K562 (cell line): ENCODE measurements around the gene GCDH. TPM values are rescaled to one million over a fixed set of nuclear protein-coding genes. Genes with fewer than 3 reads are reported as not detected.

Source experiments
- ATF1 ChIP-seq, 2 experiments: fragments of 450-650 bp in 1 of 2; IDR thresholded peaks; 2 replicates each; pipeline ENCODE4 v1.6.1; 2016; ENCODE audit warnings: missing compliant biosample characterization in 1 of 2, missing genetic modification characterization in 1 of 2
- CCAR2 ChIP-seq: fragments of 200-400 bp; formaldehyde crosslinking; IDR thresholded peaks from 2 replicates; pipeline ENCODE4 v1.6.1; 2017; ENCODE audit warnings: mild to moderate bottlenecking, low read depth, low read length
- CEBPG ChIP-seq, 3 experiments: fragments of 200-800 bp in 1 of 3; sonication (Bioruptor generic) in 1 of 3; sonication (generic) in 1 of 3; formaldehyde crosslinking in 1 of 3; IDR thresholded peaks in 2 of 3; conservative IDR thresholded peaks in 1 of 3; 2 replicates each; pipeline versions ENCODE4 v1.6.1 to v1.8.0; 2016 to 2022; ENCODE audit warnings: missing compliant biosample characterization in 2 of 3, missing genetic modification characterization in 2 of 3, mild to moderate bottlenecking in 1 of 3, missing genetic modification reagents in 1 of 3
- JUN ChIP-seq, 2 experiments: sonication (generic) in 1 of 2; formaldehyde crosslinking in 1 of 2; IDR thresholded peaks; 2 replicates each; pipeline versions ENCODE4 v1.6.1 to v1.8.0; 2012 to 2022; ENCODE audit warnings: borderline replicate concordance in 2 of 2, mild to moderate bottlenecking in 2 of 2, improper control_type of control experiment in 1 of 2, low read depth in 1 of 2, low read length in 1 of 2, missing genetic modification reagents in 1 of 2
- MAX ChIP-seq: sonication (generic); formaldehyde crosslinking; IDR thresholded peaks from 2 replicates; pipeline ENCODE4 v1.9.0; 2022; ENCODE audit warnings: mild to moderate bottlenecking, missing genetic modification reagents
- MCM5 ChIP-seq: fragments of 450-650 bp; IDR thresholded peaks from 2 replicates; pipeline ENCODE4 v1.6.1; 2016; ENCODE audit warnings: low read depth
- MYBL2 ChIP-seq, 2 experiments: fragments of 450-650 bp in 1 of 2; sonication (generic) in 1 of 2; formaldehyde crosslinking in 1 of 2; IDR thresholded peaks; 2 replicates each; pipeline versions ENCODE4 v1.6.1 to v1.8.1; 2017 to 2022; ENCODE audit warnings: borderline replicate concordance in 1 of 2, inconsistent platforms in 1 of 2, low read depth in 1 of 2, mild to moderate bottlenecking in 1 of 2, missing genetic modification reagents in 1 of 2, moderate library complexity in 1 of 2
- RBBP5 ChIP-seq: fragments of 200-600 bp; sonication (generic); IDR thresholded peaks from 2 replicates; pipeline ENCODE4 v1.6.1; 2012; ENCODE audit warnings: borderline replicate concordance, mild to moderate bottlenecking, low read length, control low read depth, inconsistent platforms; ENCODE audit not compliant: insufficient read depth, poor library complexity, severe bottlenecking
- SIX5 ChIP-seq, 2 experiments: IDR thresholded peaks; 2 replicates each; pipeline ENCODE4 v1.6.1; 2011; ENCODE audit warnings: low read length in 2 of 2, borderline replicate concordance in 1 of 2, low read depth in 1 of 2, mild to moderate bottlenecking in 1 of 2, moderate library complexity in 1 of 2; ENCODE audit not compliant: insufficient read depth in 1 of 2
- SMAD1 ChIP-seq: fragments of 150-350 bp; IDR thresholded peaks from 2 replicates; pipeline ENCODE4 v1.6.1; 2014; ENCODE audit warnings: low read length, low read depth; ENCODE audit not compliant: partially characterized antibody
- STAT6 ChIP-seq: sonication (generic); formaldehyde crosslinking; IDR thresholded peaks from 2 replicates; pipeline ENCODE4 v1.8.1; 2023; ENCODE audit warnings: mild to moderate bottlenecking, missing genetic modification reagents
- SUPT5H ChIP-seq: fragments of 450-650 bp; IDR thresholded peaks from 2 replicates; pipeline ENCODE4 v1.6.1; 2016
- TAF15 ChIP-seq: fragments of 200-400 bp; formaldehyde crosslinking; IDR thresholded peaks from 2 replicates; pipeline ENCODE4 v1.6.1; 2017; ENCODE audit warnings: mild to moderate bottlenecking, low read depth, low read length, moderate library complexity
- YY1 ChIP-seq, 3 experiments: IDR thresholded peaks; 2 replicates each; pipeline ENCODE4 v1.6.1; 2011; ENCODE audit warnings: low read length in 2 of 3, mild to moderate bottlenecking in 2 of 3, moderate library complexity in 2 of 3, borderline replicate concordance in 1 of 3, control low read depth in 1 of 3, low read depth in 1 of 3; ENCODE audit not compliant: insufficient read depth in 3 of 3, insufficient replicate concordance in 2 of 3, control insufficient read depth in 1 of 3, insufficient read length in 1 of 3; ENCODE audit errors: extremely low read depth in 1 of 3
- ZNF263 ChIP-seq: sonication (generic); formaldehyde crosslinking; IDR thresholded peaks from 2 replicates; pipeline ENCODE4 v1.8.0; 2022; ENCODE audit warnings: mild to moderate bottlenecking, missing genetic modification reagents, borderline replicate concordance
- ZNF280B ChIP-seq: fragments of 250-450 bp; sonication (Bioruptor Pico); IDR thresholded peaks from 2 replicates; pipeline ENCODE4 v1.5.1; 2021; ENCODE audit warnings: mild to moderate bottlenecking
- polyA plus RNA-seq, 8 experiments: library from polyadenylated mRNA; depleted of rRNA in 4 of 8; stranded (reverse) in 5 of 8; unstranded in 3 of 8; fragments of >200 nt; fragmentation: Nextera tagmentation in 2 of 8; fragmentation: Illumina TruSeq in 1 of 8; extraction: Ambion mirVana in 2 of 8; extraction: Trizol in 1 of 8; gene quantifications; 2 replicates each; pipeline versions ENCODE4 v1.2.1 to v1.2.3, GENCODE V29; 2011 to 2014; ENCODE audit warnings: inconsistent platforms in 1 of 8, missing spikeins in 1 of 8
- total RNA-seq, 7 experiments: library from RNA; depleted of rRNA in 6 of 7; stranded (reverse); fragments of >200 nt in 6 of 7; fragmentation: Illumina TruSeq in 2 of 7; extraction: Trizol in 2 of 7; gene quantifications; 2 replicates each; pipeline versions ENCODE4 v1.2.1 to v1.2.3, GENCODE V29; 2011 to 2021; ENCODE audit warnings: low replicate concordance in 1 of 7

The GCDH gene
- total and polyA plus RNA-seq, 9 of the 15 experiments (the other 6 are each of a cell fraction or from before 2014, with no cell fraction given) = 2.9 to 50.8 (median 19.1) TPM

GRCh38 chr19:12881172-12881808 lies 9.7 kb upstream of the GCDH start, which contains the start of gene DNASE2 (continued):
- TF ChIP-seq MYBL2 (IDR thresholded peaks at IDR 0.05; ENCODE audit: low read depth) (no peak), MYBL2 (CRISPR knock-in tag; IDR thresholded peaks at IDR 0.05; ENCODE audit: borderline replicate concordance) (no peak), MAX (CRISPR knock-in tag) (0 out of 2 replicates have a peak, but pooled peaks have one; percentile 48), MCM5 (no peak), TAF15 (0 out of 2 replicates have a peak, but pooled peaks have one; percentile 45), SUPT5H (peak; percentile 82), ATF1 (CRISPR knock-in tag; IDR thresholded peaks at IDR 0.05) (no peak), ATF1 (tag; IDR thresholded peaks at IDR 0.05) (peak; percentile 62), RBBP5 (peak; percentile 74), ZNF280B (no peak), SIX5 (IDR thresholded peaks at IDR 0.05; ENCODE audit: borderline replicate concordance in 1 of 2, insufficient read depth in 1 of 2, low read depth in 1 of 2, low read length in 2 of 2) (no peak), CCAR2 (no peak), ZNF263 (CRISPR knock-in tag) (no peak), SMAD1 (peak; percentile 33), CEBPG (CRISPR knock-in tag; IDR thresholded peaks at IDR 0.05) (peak; percentile 81), CEBPG (tag; conservative IDR thresholded peaks at IDR 0.05 in 1 of 2, IDR thresholded peaks at IDR 0.05 in 1 of 2) (peak in 1 of 2 experiments; percentile 75; a peak in 2 of 4 replicates), STAT6 (0 out of 2 replicates have a peak, but pooled peaks have one; percentile 67), YY1 (IDR thresholded peaks at IDR 0.05; ENCODE audit: borderline replicate concordance in 1 of 3, control insufficient read depth in 1 of 3, extremely low read depth in 1 of 3, insufficient read depth in 3 of 3, insufficient read length in 1 of 3, insufficient replicate concordance in 2 of 3, low read depth in 1 of 3, low read length in 2 of 3) (peak in 2 of 3 experiments; percentile 32 to 41), JUN (IDR thresholded peaks at IDR 0.05; ENCODE audit: borderline replicate concordance, low read depth, low read length) (0 out of 2 replicates have a peak, but pooled peaks have one; percentile 34), JUN (CRISPR knock-in tag; IDR thresholded peaks at IDR 0.05; ENCODE audit: borderline replicate concordance) (no peak)
